ENCODE data around the gene RSPH6A.
A peak's percentile ranks its signal among the peaks of the same experiment; 100 is the strongest.

The RSPH6A gene

GRCh38 chr19:45779231-45780145 lies 35.6 kb downstream of the RSPH6A start:
- in situ Hi-C loops (cut with MboI; ENCODE audit: low pct_unique_long_range_greater_than_20kb, low sequenced_read_pairs, unreplicated experiment) = no loop called here
- TF ChIP-seq, protein P1, sequence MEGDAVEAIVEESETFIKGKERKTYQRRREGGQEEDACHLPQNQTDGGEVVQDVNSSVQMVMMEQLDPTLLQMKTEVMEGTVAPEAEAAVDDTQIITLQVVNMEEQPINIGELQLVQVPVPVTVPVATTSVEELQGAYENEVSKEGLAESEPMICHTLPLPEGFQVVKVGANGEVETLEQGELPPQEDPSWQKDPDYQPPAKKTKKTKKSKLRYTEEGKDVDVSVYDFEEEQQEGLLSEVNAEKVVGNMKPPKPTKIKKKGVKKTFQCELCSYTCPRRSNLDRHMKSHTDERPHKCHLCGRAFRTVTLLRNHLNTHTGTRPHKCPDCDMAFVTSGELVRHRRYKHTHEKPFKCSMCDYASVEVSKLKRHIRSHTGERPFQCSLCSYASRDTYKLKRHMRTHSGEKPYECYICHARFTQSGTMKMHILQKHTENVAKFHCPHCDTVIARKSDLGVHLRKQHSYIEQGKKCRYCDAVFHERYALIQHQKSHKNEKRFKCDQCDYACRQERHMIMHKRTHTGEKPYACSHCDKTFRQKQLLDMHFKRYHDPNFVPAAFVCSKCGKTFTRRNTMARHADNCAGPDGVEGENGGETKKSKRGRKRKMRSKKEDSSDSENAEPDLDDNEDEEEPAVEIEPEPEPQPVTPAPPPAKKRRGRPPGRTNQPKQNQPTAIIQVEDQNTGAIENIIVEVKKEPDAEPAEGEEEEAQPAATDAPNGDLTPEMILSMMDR (IDR thresholded peaks at IDR 0.05; ENCODE audit: extremely low read depth, insufficient read depth, missing control alignments) = peak; percentile 76
- peak; percentile 98 for DNase-seq (ENCODE audit: low spot score)

GRCh38 chr19:45778010-45778661 lies 37.0 kb downstream of the RSPH6A start:
- DNase-seq (ENCODE audit: low spot score) = no peak
- TF ChIP-seq, protein P1 (IDR thresholded peaks at IDR 0.05; ENCODE audit: extremely low read depth, insufficient read depth, missing control alignments) = no peak
- in situ Hi-C loops (cut with MboI; ENCODE audit: low pct_unique_long_range_greater_than_20kb, low sequenced_read_pairs, unreplicated experiment) = no loop called here

- DNase-seq (ENCODE audit: low spot score) = no peak
- TF ChIP-seq, protein P1 (IDR thresholded peaks at IDR 0.05; ENCODE audit: extremely low read depth, insufficient read depth, missing control alignments) = no peak
- in situ Hi-C loops (cut with MboI; ENCODE audit: low pct_unique_long_range_greater_than_20kb, low sequenced_read_pairs, unreplicated experiment) = no loop called here
Observed at GRCh38 chr19:45777395-45777961, 37.6 kb downstream of the RSPH6A start.

- TF ChIP-seq, protein P1 (IDR thresholded peaks at IDR 0.05; ENCODE audit: extremely low read depth, insufficient read depth, missing control alignments) = no peak
- in situ Hi-C loops (cut with MboI; ENCODE audit: low pct_unique_long_range_greater_than_20kb, low sequenced_read_pairs, unreplicated experiment) = no loop called here
- DNase-seq (ENCODE audit: low spot score) = no peak
Observed at GRCh38 chr19:45774765-45775164, 40.3 kb downstream of the RSPH6A start.

GRCh38 chr19:45773384-45773783 lies 41.7 kb downstream of the RSPH6A start:
- in situ Hi-C loops (cut with MboI; ENCODE audit: low pct_unique_long_range_greater_than_20kb, low sequenced_read_pairs, unreplicated experiment) = no loop called here
- TF ChIP-seq, protein P1 (IDR thresholded peaks at IDR 0.05; ENCODE audit: extremely low read depth, insufficient read depth, missing control alignments) = no peak
- no peak for DNase-seq (ENCODE audit: low spot score)

DNA sequence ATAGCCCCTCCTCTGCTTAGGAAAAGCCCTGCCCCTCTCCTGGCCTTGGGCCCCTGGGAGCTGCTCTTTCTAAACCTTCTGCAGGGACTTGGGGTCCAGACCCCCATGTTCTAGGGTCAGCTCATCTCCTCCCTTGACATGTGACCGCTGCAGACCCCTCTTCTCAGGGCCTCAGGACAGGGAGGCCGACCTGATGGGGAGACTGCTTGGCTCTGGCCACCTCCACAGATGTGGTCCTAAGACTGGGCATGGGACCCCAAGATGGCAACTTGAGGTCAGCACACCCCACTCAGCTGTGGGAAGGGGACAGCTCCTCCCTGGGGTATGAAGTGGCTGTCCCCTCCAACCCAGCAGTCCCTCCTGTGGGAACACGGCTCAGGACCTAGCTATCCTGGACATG lies 42.2 kb downstream of the RSPH6A start:
- TF ChIP-seq, protein P1 (IDR thresholded peaks at IDR 0.05; ENCODE audit: extremely low read depth, insufficient read depth, missing control alignments) = no peak
- no peak for DNase-seq (ENCODE audit: low spot score)
- in situ Hi-C loops (cut with MboI; ENCODE audit: low pct_unique_long_range_greater_than_20kb, low sequenced_read_pairs, unreplicated experiment) = no loop called here

Measured in GM13977 (cell line).